Upper lobe of left lung (tissue), 4 donors: ENCODE measurements around the gene TCP11L2.

ENCODE experiments used
- CTCF ChIP-seq, 6 experiments: fragments of 450-650 bp in 4 of 6; fragments of 200-600 bp in 2 of 6; sonication (generic) in 2 of 6; IDR thresholded peaks; one replicate each; pipeline ENCODE4 v1.5.1; 2016 to 2019; ENCODE audit warnings: antibody characterized with exemption in 6 of 6
- POLR2A ChIP-seq, 4 donors: fragments of 450-650 bp; IDR thresholded peaks; one replicate each; pipeline ENCODE4 v1.5.1; 2016 to 2017; ENCODE audit warnings: antibody characterized with exemption in 4 of 4, mild to moderate bottlenecking in 2 of 4
- POLR2AphosphoS5 ChIP-seq, 2 donors: sonication (generic); formaldehyde crosslinking; IDR thresholded peaks; one replicate each; pipeline ENCODE4 v1.5.1; 2017; ENCODE audit warnings: antibody characterized with exemption in 2 of 2

- TF ChIP-seq CTCF (IDR thresholded peaks at IDR 0.05) (no peak), POLR2A (IDR thresholded peaks at IDR 0.05) (no peak), POLR2AphosphoS5 (IDR thresholded peaks at IDR 0.05) (no peak)
Measured at GRCh38 chr12:106331599-106331998, 29.1 kb downstream of the TCP11L2 start.
